Trophoblast cell (in vitro differentiated cells and primary cell): ENCODE results near the gene ZMYM1.
A peak's percentile ranks its signal among the peaks of the same experiment; 100 is the strongest.
"Not testable (repeated sequence)": the region's sequence is repeated elsewhere in the genome, so short reads cannot be mapped to it uniquely, and the experiment has no call there.

Experiments
- DNase-seq, 2 donors: peaks; one replicate each; pipeline ENCODE4 v3.0.0-alpha.2; 2016
- H2AFZ ChIP-seq: 2 replicates; pipeline ENCODE4 v1.6.1; 2013; ENCODE audit warnings: low read length, moderate library complexity, mild to moderate bottlenecking; ENCODE audit not compliant: insufficient read depth, poor library complexity
- H2AK5ac ChIP-seq: 2 replicates; pipeline ENCODE4 v1.6.1; 2013; ENCODE audit warnings: mild to moderate bottlenecking, low read length
- H2BK120ac ChIP-seq: 2 replicates; pipeline ENCODE4 v1.6.1; 2013; ENCODE audit warnings: low read length, mild to moderate bottlenecking, moderate library complexity; ENCODE audit not compliant: insufficient read depth, poor library complexity
- H2BK12ac ChIP-seq: 2 replicates; pipeline ENCODE4 v1.6.1; 2013; ENCODE audit warnings: mild to moderate bottlenecking, low read length, moderate library complexity
- H2BK5ac ChIP-seq: 2 replicates; pipeline ENCODE4 v1.6.1; 2013; ENCODE audit warnings: low read length, low read depth, moderate library complexity, mild to moderate bottlenecking; ENCODE audit not compliant: poor library complexity
- H3K14ac ChIP-seq: 2 replicates; pipeline ENCODE4 v1.6.1; 2013; ENCODE audit warnings: mild to moderate bottlenecking, low read length
- H3K18ac ChIP-seq: 2 replicates; pipeline ENCODE4 v1.6.1; 2013; ENCODE audit warnings: mild to moderate bottlenecking, low read length
- H3K23ac ChIP-seq: 2 replicates; pipeline ENCODE4 v1.6.1; 2013; ENCODE audit warnings: low read length
- H3K27ac ChIP-seq: 2 replicates; pipeline ENCODE4 v1.5.1; 2013; ENCODE audit warnings: low read depth, mild to moderate bottlenecking, inconsistent platforms, low read length, moderate library complexity
- H3K27me3 ChIP-seq: 2 replicates; pipeline ENCODE4 v1.6.1; 2013; ENCODE audit warnings: inconsistent platforms, mild to moderate bottlenecking, low read length, moderate library complexity; ENCODE audit not compliant: insufficient read depth
- H3K36me3 ChIP-seq, 2 experiments: 1 replicate in 1 of 2; 2 replicates in 1 of 2; pipeline ENCODE4 v1.6.1; 2013; ENCODE audit warnings: low read length in 2 of 2, mild to moderate bottlenecking in 2 of 2, moderate library complexity in 1 of 2; ENCODE audit not compliant: insufficient read depth in 2 of 2, control insufficient read depth in 1 of 2
- H3K4ac ChIP-seq: 2 replicates; pipeline ENCODE4 v1.6.1; 2013; ENCODE audit warnings: low read depth, mild to moderate bottlenecking, low read length, moderate library complexity
- H3K4me1 ChIP-seq, 2 experiments: 1 replicate in 1 of 2; 2 replicates in 1 of 2; pipeline ENCODE4 v1.6.1; 2013; ENCODE audit warnings: low read length in 2 of 2, mild to moderate bottlenecking in 2 of 2, moderate library complexity in 1 of 2; ENCODE audit not compliant: insufficient read depth in 2 of 2, control insufficient read depth in 1 of 2
- H3K4me2 ChIP-seq: 2 replicates; pipeline ENCODE4 v1.6.1; 2013; ENCODE audit warnings: inconsistent platforms, mild to moderate bottlenecking, low read length, moderate library complexity
- H3K4me3 ChIP-seq: 2 replicates; pipeline ENCODE4 v1.5.1; 2013; ENCODE audit warnings: mild to moderate bottlenecking, low read depth, low read length, inconsistent platforms
- H3K79me1 ChIP-seq: one replicate; pipeline ENCODE4 v1.6.1; 2013; ENCODE audit warnings: low read length
- H3K79me2 ChIP-seq: 2 replicates; pipeline ENCODE4 v1.6.1; 2013; ENCODE audit warnings: low read length, mild to moderate bottlenecking; ENCODE audit not compliant: control insufficient read depth, insufficient read depth, poor library complexity
- H3K9ac ChIP-seq: 2 replicates; pipeline ENCODE4 v1.6.1; 2013; ENCODE audit warnings: mild to moderate bottlenecking, low read length
- H3K9me3 ChIP-seq: 2 replicates; pipeline ENCODE4 v1.6.1; 2013; ENCODE audit warnings: low read depth, mild to moderate bottlenecking, control low read depth, inconsistent platforms, low read length; ENCODE audit not compliant: insufficient read depth
- H4K12ac ChIP-seq: 2 replicates; pipeline ENCODE4 v1.6.1; 2013; ENCODE audit warnings: low read depth, mild to moderate bottlenecking, low read length, moderate library complexity
- H4K8ac ChIP-seq: 2 replicates; pipeline ENCODE4 v1.6.1; 2013; ENCODE audit warnings: low read depth, mild to moderate bottlenecking, low read length, moderate library complexity
- H4K91ac ChIP-seq: one replicate; pipeline ENCODE4 v1.6.1; 2013; ENCODE audit warnings: low read depth, mild to moderate bottlenecking, low read length, moderate library complexity
- WGBS: extraction: QIAGEN DNeasy Blood & Tissue Kit; methylation state at CpG from one replicate; pipeline ENCODE4 v1.1.7; 2013; ENCODE audit warnings: missing lambda C conversion rate; ENCODE audit not compliant: insufficient read length, insufficient coverage; ENCODE audit errors: extremely low coverage; 5-methylcytosine and 5-hydroxymethylcytosine counted together

The ZMYM1 gene

GRCh38 chr1:35069746-35070145 is 9.4 kb upstream of the ZMYM1 start:
- no peak overlapping the region for H3K4me2 ChIP-seq
- no peak overlapping the region for H3K14ac ChIP-seq
- no peaks in the 10 kb centered on the region for H3K4me1 ChIP-seq
- no peak overlapping the region for H2AK5ac ChIP-seq
- no peaks in the 10 kb centered on the region for H3K79me1 ChIP-seq
- no peak overlapping the region for H3K9ac ChIP-seq
- H3K9me3 ChIP-seq: no peaks in the 10 kb centered on the region
- H3K27me3 ChIP-seq: no peaks in the 10 kb centered on the region
- no peak overlapping the region for H4K91ac ChIP-seq
- H4K12ac ChIP-seq: no peak overlapping the region
- no peak overlapping the region for H4K8ac ChIP-seq
- no peak overlapping the region for H3K27ac ChIP-seq
- H2BK12ac ChIP-seq: no peak overlapping the region
- H2AFZ ChIP-seq: no peak overlapping the region
- no peak overlapping the region for H3K18ac ChIP-seq
- no peak for DNase-seq
- no peak overlapping the region for H2BK120ac ChIP-seq
- no peaks in the 10 kb centered on the region for H3K79me2 ChIP-seq
- no peak overlapping the region for H3K23ac ChIP-seq
- H3K36me3 ChIP-seq: no peaks in the 10 kb centered on the region
- no peak overlapping the region for H3K4ac ChIP-seq
- no peak overlapping the region for H2BK5ac ChIP-seq
- H3K4me3 ChIP-seq: no peak overlapping the region

GRCh38 chr1:35073265-35073811 is 5.8 kb upstream of the ZMYM1 start:
- H3K14ac ChIP-seq: no peak overlapping the region
- no peak overlapping the region for H3K4ac ChIP-seq
- DNase-seq: peak in 1 of 2 donors; percentile 17
- no peak overlapping the region for H3K4me2 ChIP-seq
- WGBS: no CpG with 5 or more reads among the region's 1 CpG
- H3K23ac ChIP-seq: no peak overlapping the region
- no peak overlapping the region for H2BK5ac ChIP-seq
- H2BK12ac ChIP-seq: no peak overlapping the region
- no peaks in the 10 kb centered on the region for H3K27me3 ChIP-seq
- no peak overlapping the region for H2BK120ac ChIP-seq
- no peaks in the 10 kb centered on the region for H3K9me3 ChIP-seq
- H3K4me1 ChIP-seq: no peaks in the 10 kb centered on the region
- H2AK5ac ChIP-seq: no peak overlapping the region
- no peak overlapping the region for H3K18ac ChIP-seq
- no peak overlapping the region for H4K91ac ChIP-seq
- no peaks in the 10 kb centered on the region for H3K79me1 ChIP-seq
- H3K36me3 ChIP-seq: no peaks in the 10 kb centered on the region
- H3K27ac ChIP-seq: no peak overlapping the region
- no peak overlapping the region for H4K8ac ChIP-seq
- no peak overlapping the region for H3K9ac ChIP-seq
- no peak overlapping the region for H3K4me3 ChIP-seq
- H4K12ac ChIP-seq: no peak overlapping the region
- H2AFZ ChIP-seq: no peak overlapping the region
- H3K79me2 ChIP-seq: no peaks in the 10 kb centered on the region

GRCh38 chr1:35076426-35076825 is 2.8 kb upstream of the ZMYM1 start:
- H3K79me1 ChIP-seq, H3K9me3 ChIP-seq, H2BK5ac ChIP-seq, H3K18ac ChIP-seq, H3K79me2 ChIP-seq, H2AK5ac ChIP-seq, H2BK120ac ChIP-seq, H3K27ac ChIP-seq, H4K91ac ChIP-seq, H2AFZ ChIP-seq, H4K12ac ChIP-seq, H3K4me3 ChIP-seq, H3K4me2 ChIP-seq, H3K14ac ChIP-seq, H2BK12ac ChIP-seq, DNase-seq, H3K9ac ChIP-seq, H3K36me3 ChIP-seq, H3K27me3 ChIP-seq, H4K8ac ChIP-seq, H3K4ac ChIP-seq, H3K23ac ChIP-seq, H3K4me1 ChIP-seq: not testable (repeated sequence)
- no CpG with 5 or more reads among the region's 8 CpGs for WGBS

- peak overlapping the region; percentile 54 for H3K4me2 ChIP-seq
- no peak overlapping the region for H4K12ac ChIP-seq
- DNase-seq: no peak
- H3K4ac ChIP-seq: peak overlapping the region; percentile 81
- H2BK12ac ChIP-seq: no peak overlapping the region
- H3K27ac ChIP-seq: no peak overlapping the region
- no peaks in the 10 kb centered on the region for H3K27me3 ChIP-seq
- no peak overlapping the region for H3K23ac ChIP-seq
- H2AFZ ChIP-seq: no peak overlapping the region
- H3K9me3 ChIP-seq: no peaks in the 10 kb centered on the region
- no CpG with 5 or more reads among the region's 13 CpGs for WGBS
- H2AK5ac ChIP-seq: no peak overlapping the region
- no peak overlapping the region for H3K14ac ChIP-seq
- H2BK5ac ChIP-seq: no peak overlapping the region
- peaks cover 3 to 4% of the 10 kb centered on the region in 2 experiments for H3K4me1 ChIP-seq
- H3K36me3 ChIP-seq: no peaks in the 10 kb centered on the region
- H2BK120ac ChIP-seq: no peak overlapping the region
- peaks cover 12% of the 10 kb centered on the region for H3K79me2 ChIP-seq
- H3K9ac ChIP-seq: no peak overlapping the region
- H3K79me1 ChIP-seq: peaks cover 8% of the 10 kb centered on the region
- H4K8ac ChIP-seq: no peak overlapping the region
- H3K4me3 ChIP-seq: no peak overlapping the region
- no peak overlapping the region for H4K91ac ChIP-seq
- H3K18ac ChIP-seq: no peak overlapping the region
Observed at GRCh38 chr1:35080171-35080854, 1.1 kb downstream of the ZMYM1 start.
